Measurements from ENCODE around the gene GPD1L.
"Not testable (repeated sequence)": the region's sequence is repeated elsewhere in the genome, so short reads cannot be mapped to it uniquely, and the experiment has no call there.

GRCh38 chr3:32190556-32190955 is 84.1 kb downstream of the GPD1L start:
- TF ChIP-seq CSDC2 (CRISPR knock-in tag; IDR thresholded peaks at IDR 0.05); PATZ1 (CRISPR knock-in tag; IDR thresholded peaks at IDR 0.05; ENCODE audit: borderline replicate concordance); ARNTL (CRISPR knock-in tag; IDR thresholded peaks at IDR 0.05; ENCODE audit: borderline replicate concordance, low read depth); RARB (CRISPR knock-in tag; IDR thresholded peaks at IDR 0.05); ZFP30 (CRISPR knock-in tag; IDR thresholded peaks at IDR 0.05); ZC3H10 (CRISPR knock-in tag; IDR thresholded peaks at IDR 0.05); ZFP3 (CRISPR knock-in tag; IDR thresholded peaks at IDR 0.05); SNAI2 (CRISPR knock-in tag; IDR thresholded peaks at IDR 0.05); ESRRG (CRISPR knock-in tag; IDR thresholded peaks at IDR 0.05); BACH2 (CRISPR knock-in tag; IDR thresholded peaks at IDR 0.05; ENCODE audit: borderline replicate concordance); TCF4 (CRISPR knock-in tag; IDR thresholded peaks at IDR 0.05; ENCODE audit: borderline replicate concordance): not testable (repeated sequence)

All from SK-N-SH treated with all-trans-retinoic acid at 6 μM for 48 hours (cell line).